ENCODE data around the gene ZFP90.
"Not testable (repeated sequence)": the region's sequence is repeated elsewhere in the genome, so short reads cannot be mapped to it uniquely, and the experiment has no call there.

Gene ZFP90

DNA sequence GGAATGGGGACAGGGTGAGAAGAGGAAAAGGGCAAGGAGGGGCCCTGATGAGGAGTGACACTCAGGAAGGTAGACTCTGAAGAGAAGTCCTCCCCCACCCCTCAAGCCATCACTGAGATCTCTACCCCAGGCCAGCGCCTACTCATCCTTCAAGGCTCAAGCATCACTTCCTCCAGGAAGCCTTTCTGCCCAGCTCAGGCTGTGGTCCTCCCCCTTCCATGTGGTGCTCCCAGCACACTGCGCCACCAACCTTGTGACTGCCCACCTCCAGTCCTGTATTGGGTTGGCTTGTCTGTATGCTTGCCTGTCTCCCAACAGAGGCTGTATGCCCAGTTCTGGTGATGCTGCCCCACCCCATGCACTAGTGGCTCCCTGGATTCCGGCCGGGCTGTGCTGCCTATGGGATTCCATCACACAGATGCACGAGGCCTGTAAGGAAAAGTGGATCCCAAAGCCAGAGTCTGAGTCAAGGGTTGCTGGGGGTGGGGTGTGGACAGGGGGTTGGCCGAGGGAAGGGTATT is 19.8 kb upstream of the ZFP90 start:
- ATAC-seq, result no peak

DNA sequence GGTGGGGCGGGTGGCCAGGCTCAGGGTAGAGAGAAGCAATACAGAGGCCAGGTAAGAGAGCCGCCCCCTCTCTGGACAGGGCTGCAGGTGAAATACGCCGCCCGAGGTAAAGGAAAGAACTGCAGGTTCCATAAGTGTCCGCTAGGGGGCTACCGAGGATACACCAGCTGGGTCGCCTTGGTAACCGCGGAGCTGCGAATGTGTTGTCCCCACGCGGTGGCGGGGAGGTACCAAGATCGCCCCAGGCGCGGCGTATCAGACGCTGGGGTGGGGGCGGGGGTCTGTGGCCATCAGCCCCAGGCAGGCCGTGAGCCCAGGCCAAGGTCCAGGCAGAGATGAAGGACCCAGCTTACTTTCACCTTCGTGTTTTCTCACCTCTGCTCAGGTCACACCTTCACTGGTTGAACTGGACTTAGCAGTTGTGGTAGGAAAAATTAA is 18.4 kb upstream of the ZFP90 start:
- peak; percentile 93 to 94 for ATAC-seq

DNA sequence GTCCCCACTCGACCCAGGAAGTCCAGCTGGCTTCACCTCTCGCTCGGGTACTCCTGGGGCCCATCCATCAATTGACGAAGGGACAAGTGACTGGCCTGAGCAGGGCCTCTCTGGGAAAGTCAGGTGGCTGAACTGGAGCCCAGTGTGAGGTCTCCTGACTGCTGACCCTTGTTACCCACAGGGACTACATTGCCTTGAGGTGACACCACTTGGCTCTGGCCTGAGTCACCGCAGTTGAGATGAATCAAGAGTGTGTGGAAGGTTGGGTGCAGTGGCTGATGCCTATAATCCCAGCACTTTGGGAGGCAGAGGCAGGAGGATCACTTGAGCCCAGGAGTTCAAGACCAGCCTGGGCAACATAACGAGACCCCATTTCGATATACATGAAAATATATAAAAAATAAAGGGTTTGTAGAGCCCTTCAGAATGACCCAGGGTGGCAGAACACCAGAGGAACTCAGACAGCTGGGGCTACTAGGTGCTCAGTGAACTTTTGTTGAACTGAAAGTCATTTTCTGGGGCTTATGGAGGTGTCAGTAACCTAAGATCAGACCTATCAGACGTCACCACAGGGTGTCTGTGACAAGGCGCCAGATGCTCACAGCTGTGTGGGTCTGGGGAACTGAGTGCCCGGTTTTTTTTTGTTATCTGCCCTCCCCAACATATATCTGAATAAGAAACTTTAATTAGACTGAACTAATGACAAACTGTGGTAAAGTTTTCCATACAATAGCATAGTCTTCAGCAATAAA is 14.8 kb upstream of the ZFP90 start:
- ATAC-seq, result no peak

DNA sequence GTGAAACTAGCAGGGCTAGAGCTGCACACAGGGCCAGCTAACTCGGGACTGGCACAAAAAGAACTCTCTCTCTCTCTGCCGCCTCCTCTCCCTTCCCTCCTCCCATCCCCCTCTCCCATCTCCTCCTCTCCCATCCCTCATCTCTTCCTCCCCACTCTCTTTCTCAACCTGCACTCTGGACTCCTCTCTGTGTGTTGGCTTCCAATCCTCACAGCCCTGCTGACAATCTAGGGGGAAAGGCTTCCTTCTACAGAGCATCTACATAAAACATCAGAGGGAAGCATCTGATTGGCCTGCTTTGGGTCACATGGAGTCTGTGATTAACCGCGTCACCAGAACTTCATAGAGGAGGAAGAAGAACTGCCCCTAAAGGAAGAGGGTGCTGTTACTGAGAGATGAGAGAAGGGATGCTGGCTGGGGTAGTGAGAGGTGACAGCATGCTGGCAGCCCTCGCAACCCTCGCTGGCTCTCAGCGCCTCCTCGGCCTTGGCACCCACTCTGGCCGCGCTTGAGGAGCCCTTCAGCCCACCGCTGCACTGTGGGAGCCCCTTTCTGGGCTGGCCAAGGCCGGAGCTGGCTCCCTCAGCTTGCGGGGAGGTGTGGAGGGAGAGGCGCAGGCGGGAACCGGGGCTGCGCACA is 12.8 kb upstream of the ZFP90 start:
- ATAC-seq, result no peak

DNA sequence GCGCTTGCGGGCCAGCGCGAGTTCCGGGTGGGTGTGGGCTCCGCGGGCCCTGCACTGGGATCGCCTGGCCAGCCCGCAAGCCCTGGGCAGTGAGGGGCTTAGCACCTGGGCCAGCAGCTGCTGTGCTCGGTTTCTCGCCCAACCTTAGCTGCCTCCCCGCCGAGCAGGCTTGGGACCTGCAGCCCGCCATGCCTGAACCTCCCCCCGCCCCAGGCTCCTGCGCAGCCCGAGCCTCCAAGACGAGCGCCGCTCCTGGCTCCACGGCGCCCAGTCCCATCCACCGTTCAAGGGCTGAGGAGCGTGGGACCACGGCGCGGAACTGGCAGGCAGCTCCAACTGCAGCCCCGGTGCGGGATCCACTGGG is 12.3 kb upstream of the ZFP90 start:
- ATAC-seq, result no peak

DNA sequence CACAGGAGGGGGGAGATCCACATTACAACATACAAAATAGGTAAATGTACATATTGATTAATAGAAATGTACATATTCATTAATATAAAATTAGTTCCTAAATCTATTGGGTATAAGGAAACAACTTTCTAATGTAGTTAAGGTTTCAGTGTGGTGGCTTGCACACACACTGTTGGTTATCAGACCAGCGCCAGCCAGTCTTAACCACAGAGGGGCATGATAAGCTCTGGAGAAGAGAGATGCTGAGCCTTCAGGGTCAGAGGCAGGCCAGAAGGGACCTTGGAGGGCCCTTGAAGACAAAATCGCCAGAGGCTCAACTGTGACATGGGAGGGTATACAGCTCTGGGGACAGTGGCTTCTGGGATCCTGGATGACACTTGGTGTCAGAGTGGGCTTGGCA is 10.9 kb upstream of the ZFP90 start:
- ATAC-seq, result peak in 1 of 2 donors; percentile 2

DNA sequence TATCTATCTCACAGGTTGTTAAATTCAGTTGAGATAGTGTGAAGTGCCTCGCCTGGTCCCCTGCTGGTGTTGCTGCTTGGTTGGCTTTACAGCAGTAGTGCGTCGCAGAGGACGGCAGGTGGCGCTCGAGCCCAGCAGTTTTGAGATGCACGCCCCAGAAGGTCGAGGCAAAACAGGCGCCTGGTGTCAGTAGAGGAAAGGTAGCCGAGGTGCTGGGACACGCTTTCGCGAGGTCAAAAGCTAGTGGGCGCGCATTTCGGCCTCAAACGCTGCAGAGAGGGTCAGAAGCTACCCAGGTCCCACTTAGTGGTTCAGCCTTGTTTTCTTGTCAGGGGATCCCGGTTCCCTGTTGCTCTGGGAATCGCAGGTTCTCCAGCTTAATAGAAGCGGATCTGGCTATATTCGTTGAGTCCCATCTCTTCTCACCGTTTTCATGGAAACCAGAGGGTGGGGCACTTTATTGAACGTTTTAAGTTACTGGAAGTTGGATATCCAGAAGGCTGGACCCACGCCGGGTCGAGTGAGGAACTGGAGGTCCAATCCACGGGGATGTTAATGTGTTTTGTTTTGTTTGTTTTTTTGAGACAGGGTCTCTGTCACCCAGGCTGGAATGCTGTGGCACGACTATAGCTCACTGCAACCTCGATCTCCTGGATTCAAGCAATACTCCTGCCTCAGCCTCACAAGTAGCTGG is 10.3 kb upstream of the ZFP90 start:
- ATAC-seq, result peak; percentile 77 to 79

DNA sequence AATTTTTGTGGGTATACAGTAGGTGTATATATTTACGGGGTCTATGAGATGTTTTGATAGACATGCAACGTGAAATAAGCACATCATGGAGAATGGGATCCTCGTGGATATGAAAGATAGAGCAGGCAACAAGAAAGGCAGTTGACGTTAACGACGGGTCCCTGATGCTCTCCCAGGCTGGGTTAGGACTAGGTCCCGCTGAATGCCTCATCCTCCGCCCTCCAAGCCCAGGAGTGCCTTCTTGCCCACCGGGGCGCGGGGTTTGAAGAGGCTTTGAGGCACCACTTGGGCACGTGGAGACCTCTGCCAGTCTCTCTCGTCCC is 9.5 kb upstream of the ZFP90 start:
- ATAC-seq, result peak; percentile 24 to 34

DNA sequence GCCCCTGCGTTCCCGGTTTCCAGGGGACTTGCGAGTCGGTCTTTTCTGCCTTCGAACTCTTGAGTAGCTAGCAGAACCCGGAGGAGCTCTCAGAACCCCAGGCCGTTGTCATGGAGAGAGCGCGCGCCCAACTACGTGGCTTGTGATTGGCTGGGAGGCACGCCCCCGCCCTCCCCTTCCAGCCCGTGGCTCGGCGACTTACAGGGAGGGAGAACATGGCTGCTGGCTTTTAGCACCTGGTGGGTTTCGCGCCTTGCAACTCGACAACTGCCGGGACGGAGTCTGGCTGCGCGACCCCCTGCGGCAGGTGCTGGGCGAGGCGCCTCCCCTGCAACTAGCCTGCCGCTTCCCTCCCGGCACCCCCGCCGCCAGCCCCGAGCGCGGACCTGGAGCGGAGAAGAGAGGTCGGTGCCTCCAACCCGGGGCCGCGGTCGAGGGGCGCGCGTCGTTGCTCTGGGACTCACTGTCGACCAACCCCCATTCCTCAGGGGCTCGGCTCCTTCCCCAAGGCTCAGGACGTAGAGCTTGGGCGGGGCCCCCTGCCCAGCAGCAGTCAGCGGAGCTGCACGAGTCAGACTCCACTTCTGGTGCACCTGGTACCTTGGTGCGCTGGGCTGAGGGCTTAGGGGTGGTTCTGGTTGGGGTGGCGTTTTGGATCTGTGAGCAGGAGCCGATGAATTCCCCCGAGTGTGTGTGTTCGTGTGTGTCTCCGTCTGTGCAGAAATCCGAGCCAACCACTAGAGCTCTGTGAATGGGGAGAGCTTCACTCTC is 9.0 kb upstream of the ZFP90 start:
- ATAC-seq, result peak; percentile 94

DNA sequence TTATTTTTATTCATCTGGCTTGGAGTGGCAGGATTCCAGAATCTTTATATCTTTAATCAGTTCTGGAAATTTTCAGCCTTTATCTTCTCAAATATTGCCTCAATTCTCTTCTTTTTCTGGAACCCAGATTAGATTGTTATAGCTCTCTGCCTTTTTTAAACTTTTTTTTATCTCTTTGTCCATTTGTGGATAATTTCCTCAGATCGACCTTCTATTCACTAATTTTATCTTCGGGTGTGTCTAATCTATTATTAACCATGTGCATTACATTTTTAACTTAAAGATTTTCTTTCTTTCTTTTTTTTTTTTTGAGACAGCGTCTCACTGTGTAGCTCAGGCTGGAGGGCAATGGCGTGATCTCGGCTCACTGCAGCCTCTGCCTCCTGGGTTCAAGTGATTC is 5.2 kb upstream of the ZFP90 start:
- ATAC-seq, result no peak

DNA sequence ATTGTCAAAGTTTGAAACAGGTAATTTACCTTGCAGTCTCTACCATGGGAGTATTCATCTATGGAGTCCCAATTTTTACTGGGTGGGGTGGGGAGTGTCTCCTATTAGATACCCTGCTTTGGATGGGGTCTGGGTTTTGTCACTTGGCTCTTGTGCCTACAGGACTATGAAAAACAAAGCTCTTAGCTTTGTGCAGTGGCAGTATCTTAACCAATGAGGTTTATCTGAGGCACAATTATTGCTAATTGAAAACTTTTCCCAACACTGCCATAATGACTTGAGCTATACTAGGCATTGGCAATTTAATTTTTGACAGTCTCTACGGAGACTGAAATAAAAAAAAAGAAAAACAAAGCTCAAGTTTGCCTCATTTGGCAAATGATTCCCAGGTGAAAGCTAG is 3.8 kb upstream of the ZFP90 start:
- no peak for ATAC-seq

DNA sequence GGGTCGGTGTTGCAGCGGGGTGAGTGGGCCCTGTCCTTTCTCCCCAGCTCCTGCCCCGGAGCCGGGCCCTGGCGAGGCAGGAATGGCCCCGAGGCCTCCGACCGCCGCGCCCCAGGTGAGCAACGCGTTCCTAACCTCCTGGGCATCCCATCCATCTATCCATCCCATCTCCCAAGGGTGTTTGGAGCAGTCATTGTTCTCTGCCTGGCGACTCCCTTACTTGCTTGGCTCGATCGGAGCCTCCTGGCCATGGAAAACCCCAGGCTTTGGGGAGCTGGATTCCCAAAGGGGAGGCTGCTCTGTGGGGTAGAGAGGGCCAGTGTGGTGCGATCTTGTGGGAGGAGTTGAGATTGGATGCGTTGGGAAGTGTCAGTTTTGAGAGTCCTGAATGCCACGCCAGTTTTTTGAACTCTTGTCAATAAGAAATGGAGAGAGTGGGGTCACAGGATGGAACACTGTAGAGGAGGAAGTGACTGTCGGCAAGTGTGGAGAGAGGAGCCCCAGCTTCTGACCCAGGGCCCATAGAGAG is 684 bp downstream of the ZFP90 start:
- ATAC-seq, result peak in 1 of 2 donors; percentile 9

DNA sequence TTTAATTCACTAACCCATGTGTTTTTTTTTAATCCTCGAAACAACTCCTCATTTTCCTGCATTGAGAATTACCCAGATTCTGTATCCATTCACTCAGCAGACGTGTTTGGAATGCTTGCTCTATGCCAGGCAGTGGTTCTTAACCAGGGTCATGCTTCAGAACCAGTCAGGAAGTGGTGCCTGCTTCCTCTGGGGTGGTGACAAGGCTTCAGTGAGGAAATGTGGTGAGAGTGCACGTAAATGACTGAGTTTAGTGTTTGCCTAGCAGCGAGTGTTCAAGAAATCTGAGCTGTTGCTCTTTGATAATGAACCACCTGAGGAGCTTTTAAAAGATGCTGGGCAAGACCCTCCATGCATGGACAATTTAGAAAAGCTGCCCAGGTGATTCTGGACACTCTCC is 9.9 kb downstream of the ZFP90 start:
- ATAC-seq, result peak; percentile 41 to 53

DNA sequence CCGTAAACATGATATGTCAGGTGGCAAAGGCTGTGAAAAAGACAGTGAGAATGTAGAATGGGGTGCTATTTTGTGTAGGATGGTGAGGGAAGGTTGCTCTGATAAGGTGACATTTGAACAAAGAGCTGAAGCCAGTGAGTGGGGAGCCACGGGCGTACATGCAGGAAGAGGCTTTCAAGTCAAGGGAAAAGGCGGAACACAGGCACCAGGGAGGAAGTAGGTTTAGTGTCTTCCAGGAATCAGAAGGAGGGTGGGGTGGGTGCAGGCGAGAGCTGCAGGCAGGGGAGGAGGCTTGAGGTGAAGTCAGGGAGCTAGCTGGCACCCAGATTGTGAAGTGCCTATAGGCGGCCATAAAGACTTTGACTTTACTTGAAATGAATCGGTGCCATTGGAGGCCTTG is 14.1 kb downstream of the ZFP90 start:
- no peak for ATAC-seq

DNA sequence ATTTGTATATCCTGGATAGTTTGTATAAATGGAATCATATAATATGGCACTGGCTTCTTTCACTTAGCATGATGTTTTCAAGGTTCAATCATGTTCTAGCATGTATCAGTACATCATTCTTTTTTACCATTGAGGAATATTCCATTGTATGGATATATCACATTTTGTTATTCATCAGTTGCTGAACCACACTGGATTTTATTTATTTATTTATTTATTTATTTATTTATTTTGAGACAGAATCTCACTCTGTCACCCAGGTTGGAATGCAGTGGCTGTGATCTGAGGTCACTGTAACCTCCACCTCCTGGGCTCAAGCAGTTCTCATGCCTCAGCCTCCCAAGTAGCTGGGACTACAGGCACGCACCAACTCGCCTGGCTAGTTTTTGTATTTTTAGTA is 21.2 kb downstream of the ZFP90 start:
- ATAC-seq, result not testable (repeated sequence)

DNA sequence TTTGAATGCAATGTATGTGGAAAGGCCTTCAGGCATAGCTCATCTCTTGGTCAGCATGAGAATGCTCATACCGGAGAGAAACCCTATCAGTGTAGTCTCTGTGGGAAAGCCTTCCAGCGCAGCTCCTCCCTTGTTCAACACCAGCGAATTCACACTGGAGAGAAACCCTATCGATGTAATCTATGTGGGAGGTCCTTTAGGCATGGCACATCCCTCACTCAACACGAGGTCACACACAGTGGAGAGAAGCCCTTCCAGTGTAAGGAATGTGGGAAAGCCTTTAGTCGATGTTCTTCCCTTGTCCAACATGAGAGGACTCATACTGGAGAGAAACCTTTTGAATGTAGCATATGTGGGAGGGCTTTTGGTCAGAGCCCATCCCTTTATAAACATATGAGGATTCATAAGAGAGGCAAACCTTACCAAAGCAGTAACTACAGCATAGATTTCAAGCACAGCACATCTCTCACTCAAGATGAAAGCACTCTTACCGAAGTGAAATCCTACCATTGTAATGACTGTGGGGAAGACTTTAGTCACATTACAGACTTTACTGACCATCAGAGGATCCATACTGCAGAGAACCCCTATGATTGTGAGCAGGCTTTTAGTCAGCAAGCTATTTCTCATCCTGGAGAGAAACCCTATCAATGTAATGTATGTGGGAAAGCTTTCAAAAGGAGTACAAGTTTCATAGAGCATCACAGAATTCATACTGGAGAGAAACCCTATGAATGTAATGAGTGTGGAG is 24.7 kb downstream of the ZFP90 start:
- no peak for ATAC-seq

DNA sequence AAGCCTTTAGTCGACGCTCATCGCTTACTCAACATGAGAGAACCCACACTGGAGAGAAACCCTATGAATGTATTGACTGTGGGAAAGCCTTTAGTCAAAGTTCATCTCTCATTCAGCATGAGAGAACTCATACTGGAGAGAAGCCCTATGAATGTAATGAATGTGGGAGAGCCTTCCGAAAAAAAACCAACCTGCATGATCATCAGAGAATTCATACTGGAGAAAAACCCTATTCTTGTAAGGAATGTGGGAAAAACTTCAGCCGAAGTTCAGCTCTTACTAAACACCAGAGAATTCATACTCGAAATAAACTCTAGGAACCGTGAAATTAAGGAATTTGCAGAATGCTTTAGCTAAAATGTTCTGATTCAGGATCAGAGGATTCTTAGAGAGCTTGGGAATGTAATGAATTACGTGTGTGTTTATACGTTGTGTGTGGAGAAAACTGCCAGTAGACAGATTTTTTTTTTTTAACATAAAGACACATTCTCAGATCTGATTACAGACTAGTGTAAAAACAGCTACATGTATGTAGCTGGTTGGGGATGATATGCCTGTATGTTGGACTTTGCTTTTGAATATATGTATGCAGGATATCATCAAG is 25.4 kb downstream of the ZFP90 start:
- ATAC-seq, result no peak

DNA sequence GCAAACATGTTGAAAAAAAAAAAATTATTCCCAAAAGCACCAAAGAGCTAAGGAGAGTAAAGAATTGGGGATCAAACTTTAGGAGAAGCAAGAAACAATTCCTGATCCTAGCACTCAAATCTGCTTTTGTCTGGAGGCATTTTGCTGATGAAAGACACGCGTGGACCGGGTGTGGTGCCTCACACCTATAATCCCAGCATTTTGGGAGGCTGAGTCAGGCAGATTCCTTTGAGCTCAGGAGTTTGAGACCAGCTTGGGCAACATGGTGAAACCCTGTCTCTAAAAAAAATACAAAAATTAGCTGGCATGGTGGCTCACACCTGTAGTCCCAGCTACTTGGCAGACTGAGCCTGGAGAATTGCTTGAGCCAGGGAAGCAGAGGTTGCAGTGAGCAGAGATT is 35.4 kb downstream of the ZFP90 start:
- no peak for ATAC-seq

DNA sequence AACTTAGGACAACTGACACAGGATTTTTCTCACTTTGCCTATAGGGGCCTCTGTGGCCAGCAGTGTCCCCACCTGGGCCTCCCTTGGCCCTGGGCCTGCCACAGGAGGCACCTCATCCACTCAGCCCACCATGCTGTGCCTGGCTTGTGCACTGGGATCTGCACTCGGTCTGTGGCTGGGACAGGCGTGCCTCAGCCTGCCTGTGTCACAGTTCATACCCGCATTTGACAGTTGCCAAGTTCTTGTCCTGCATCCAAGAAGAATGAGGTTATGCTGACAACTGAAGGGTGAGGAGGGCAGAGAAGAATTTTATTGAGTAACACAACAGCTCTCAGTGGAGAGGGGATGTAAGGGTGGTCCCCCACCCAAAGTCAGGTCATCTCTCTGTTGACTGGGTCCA is 36.0 kb downstream of the ZFP90 start:
- ATAC-seq, result no peak

DNA sequence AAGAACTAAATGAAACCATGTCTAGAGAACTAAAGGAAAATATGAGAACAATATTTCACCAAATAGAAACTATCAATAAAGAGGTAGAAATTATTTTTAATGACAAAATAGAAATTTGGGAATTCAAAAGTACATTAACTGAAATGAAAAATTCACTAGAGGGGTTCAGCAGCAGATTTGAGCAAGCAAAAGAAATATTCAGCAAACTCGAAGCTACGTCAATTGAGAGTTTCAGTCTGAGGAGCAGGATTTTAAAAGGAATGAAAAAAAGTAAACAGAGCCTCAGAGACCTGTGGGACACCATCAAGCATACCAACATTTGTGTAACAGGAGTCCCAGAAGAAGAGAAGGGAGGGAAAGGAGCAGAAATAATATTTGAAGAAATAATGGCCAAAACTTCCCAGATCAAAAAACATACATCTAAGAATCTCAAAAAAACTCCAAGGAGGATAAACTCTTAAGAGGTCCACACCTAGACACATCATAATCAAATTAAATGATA is 38.3 kb downstream of the ZFP90 start:
- no peak for ATAC-seq

DNA sequence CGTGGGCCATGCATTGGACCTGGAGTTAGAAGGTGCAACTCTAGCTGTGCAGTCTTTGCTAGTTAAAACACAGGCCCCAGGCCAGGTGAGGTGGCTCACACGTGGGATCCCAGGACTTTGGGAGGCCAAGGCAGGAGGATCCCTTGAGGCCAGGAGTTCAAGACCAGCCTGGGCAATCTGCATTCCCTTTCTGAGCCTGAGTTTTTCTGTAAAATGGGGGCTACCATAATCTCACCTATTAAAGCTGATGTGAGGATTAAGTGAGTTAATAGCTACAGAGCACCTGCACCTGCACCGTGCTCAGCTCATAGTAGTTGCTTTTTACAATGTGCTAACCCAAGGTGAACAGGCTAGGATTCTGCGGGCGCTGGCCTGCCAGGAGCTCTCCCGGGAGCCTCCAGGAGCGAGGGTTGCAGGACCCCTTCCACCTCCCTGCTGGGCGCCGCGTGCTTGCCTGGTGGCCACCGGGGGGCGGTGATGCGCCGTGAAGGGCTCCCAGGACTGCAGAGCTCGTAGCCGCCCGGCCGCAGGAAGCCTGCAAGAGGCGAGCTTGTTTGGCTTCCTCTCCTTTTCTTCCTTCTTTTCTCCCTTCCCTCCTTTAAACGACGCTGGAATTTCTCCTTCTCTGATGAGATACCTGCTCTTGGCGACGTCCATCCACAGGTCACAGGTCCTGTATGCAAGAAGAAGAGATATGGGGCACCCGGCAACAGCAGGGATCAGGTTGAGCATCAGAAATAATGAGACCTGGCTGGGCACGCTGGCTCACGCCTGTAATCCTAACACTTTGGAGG is 51.3 kb downstream of the ZFP90 start:
- peak; percentile 71 to 88 for ATAC-seq
